ENCODE measurements around the gene RGP1.

The RGP1 gene

GRCh38 chr9:35743880-35744518, 5.1 kb upstream of the RGP1 start:
- no peak for DNase-seq (ENCODE audit: low read depth)

- DNase-seq (ENCODE audit: low read depth): no peak
These were observed 3.5 kb upstream of the RGP1 start for GRCh38 chr9:35745569-35745968.

GRCh38 chr9:35746583-35746982, 2.5 kb upstream of the RGP1 start:
- no peak for DNase-seq (ENCODE audit: low read depth)

GRCh38 chr9:35748242-35748857, 737 bp upstream of the RGP1 start:
- no peak for DNase-seq (ENCODE audit: low read depth)

GRCh38 chr9:35749515-35750255, 598 bp downstream of the RGP1 start:
- no peak for DNase-seq (ENCODE audit: low read depth)

- DNase-seq (ENCODE audit: low read depth): no peak
These were observed 1.1 kb downstream of the RGP1 start for GRCh38 chr9:35750256-35750531.

GRCh38 chr9:35753466-35753865, 4.4 kb downstream of the RGP1 start:
- no peak for DNase-seq (ENCODE audit: low read depth)

- no peak for DNase-seq (ENCODE audit: low read depth)
These were observed 5.2 kb downstream of the RGP1 start, which contains the start of gene MSMP for GRCh38 chr9:35754264-35754663. Gene MSMP (minus strand): TSS chr9:35754276. CDS start chr9:35754129, 147 bp downstream.

GRCh38 chr9:35755071-35755470, 6.0 kb downstream of the RGP1 start:
- no peak for DNase-seq (ENCODE audit: low read depth)

- DNase-seq (ENCODE audit: low read depth): no peak
These were observed 7.5 kb downstream of the RGP1 start for GRCh38 chr9:35756275-35757225.

- no peak for DNase-seq (ENCODE audit: low read depth)
These were observed 8.3 kb downstream of the RGP1 start for GRCh38 chr9:35757226-35757891.

- DNase-seq (ENCODE audit: low read depth): no peak
These were observed 8.8 kb downstream of the RGP1 start for GRCh38 chr9:35757892-35758275.

- DNase-seq (ENCODE audit: low read depth): no peak
These were observed 9.5 kb downstream of the RGP1 start for GRCh38 chr9:35758475-35759050.

GRCh38 chr9:35759795-35760194, 10.7 kb downstream of the RGP1 start:
- no peak for DNase-seq (ENCODE audit: low read depth)

- DNase-seq (ENCODE audit: low read depth): no peak
These were observed 11.6 kb downstream of the RGP1 start for GRCh38 chr9:35760651-35761050.

- no peak for DNase-seq (ENCODE audit: low read depth)
These were observed 14.1 kb downstream of the RGP1 start for GRCh38 chr9:35763181-35763580.

GRCh38 chr9:35763803-35764202, 14.7 kb downstream of the RGP1 start:
- DNase-seq (ENCODE audit: low read depth): no peak

- no peak for DNase-seq (ENCODE audit: low read depth)
These were observed 17.9 kb downstream of the RGP1 start for GRCh38 chr9:35766997-35767396.

- no peak for DNase-seq (ENCODE audit: low read depth)
These were observed 18.4 kb downstream of the RGP1 start for GRCh38 chr9:35767458-35767857.

GRCh38 chr9:35769763-35770162, 20.7 kb downstream of the RGP1 start:
- no peak for DNase-seq (ENCODE audit: low read depth)

GRCh38 chr9:35771075-35771433, 22.0 kb downstream of the RGP1 start:
- DNase-seq (ENCODE audit: low read depth): no peak

GRCh38 chr9:35771534-35771933, 22.4 kb downstream of the RGP1 start:
- DNase-seq (ENCODE audit: low read depth): no peak
